Measurements from ENCODE around the gene CCSER1. TPM values are rescaled to one million over a fixed set of nuclear protein-coding genes. Genes with fewer than 3 reads are reported as not detected.

Gene CCSER1
- total and polyA plus RNA-seq, 4 donors = 0.61 to 23.0 (median 3.8) TPM

DNA sequence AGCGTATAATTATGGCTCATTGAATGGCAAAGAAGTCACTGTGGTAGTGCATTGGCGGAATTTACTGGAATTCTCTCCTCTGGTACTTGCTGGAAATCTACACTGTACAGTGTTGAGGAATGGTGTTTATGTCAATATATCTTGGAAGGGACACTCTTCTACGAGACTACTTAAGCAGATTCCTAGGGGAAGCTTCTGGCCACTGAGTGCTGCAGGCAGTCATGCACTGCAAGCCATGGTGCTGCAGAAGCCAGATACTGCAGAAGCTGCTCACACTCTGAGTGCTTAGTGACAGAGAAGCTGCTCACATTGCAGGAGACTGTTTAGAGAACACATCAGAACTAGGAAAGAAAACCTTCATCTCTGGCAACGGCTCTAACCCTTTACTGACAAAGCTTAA is 725.0 kb downstream of the CCSER1 start:
- no peaks in the 10 kb centered on the region for H3K36me3 ChIP-seq (ENCODE audit: control insufficient read depth in 4 of 4, insufficient read depth in 4 of 4, low read length in 4 of 4)
- no peaks in the 10 kb centered on the region for H3K9me3 ChIP-seq (ENCODE audit: control insufficient read depth in 4 of 4, insufficient read depth in 3 of 4, low read length in 3 of 4)
- H3K27me3 ChIP-seq (ENCODE audit: control insufficient read depth in 3 of 3, insufficient read depth in 3 of 3, low read length in 2 of 3) = no peaks in the 10 kb centered on the region
- H3K4me3 ChIP-seq = no peak overlapping the region
- TF ChIP-seq, protein P1, sequence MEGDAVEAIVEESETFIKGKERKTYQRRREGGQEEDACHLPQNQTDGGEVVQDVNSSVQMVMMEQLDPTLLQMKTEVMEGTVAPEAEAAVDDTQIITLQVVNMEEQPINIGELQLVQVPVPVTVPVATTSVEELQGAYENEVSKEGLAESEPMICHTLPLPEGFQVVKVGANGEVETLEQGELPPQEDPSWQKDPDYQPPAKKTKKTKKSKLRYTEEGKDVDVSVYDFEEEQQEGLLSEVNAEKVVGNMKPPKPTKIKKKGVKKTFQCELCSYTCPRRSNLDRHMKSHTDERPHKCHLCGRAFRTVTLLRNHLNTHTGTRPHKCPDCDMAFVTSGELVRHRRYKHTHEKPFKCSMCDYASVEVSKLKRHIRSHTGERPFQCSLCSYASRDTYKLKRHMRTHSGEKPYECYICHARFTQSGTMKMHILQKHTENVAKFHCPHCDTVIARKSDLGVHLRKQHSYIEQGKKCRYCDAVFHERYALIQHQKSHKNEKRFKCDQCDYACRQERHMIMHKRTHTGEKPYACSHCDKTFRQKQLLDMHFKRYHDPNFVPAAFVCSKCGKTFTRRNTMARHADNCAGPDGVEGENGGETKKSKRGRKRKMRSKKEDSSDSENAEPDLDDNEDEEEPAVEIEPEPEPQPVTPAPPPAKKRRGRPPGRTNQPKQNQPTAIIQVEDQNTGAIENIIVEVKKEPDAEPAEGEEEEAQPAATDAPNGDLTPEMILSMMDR (IDR thresholded peaks at IDR 0.05; ENCODE audit: control extremely low read depth, extremely low read depth) = no peak
- ATAC-seq (ENCODE audit: insufficient read depth, low FRiP score) (no peak), DNase-seq (peak in 2 of 3 donors; percentile 6 to 32)
- H3K9ac ChIP-seq (ENCODE audit: insufficient read depth in 1 of 2, low read length in 2 of 2) = no peak overlapping the region
- no peak overlapping the region for H3K27ac ChIP-seq (ENCODE audit: low read depth in 1 of 2, low read length in 1 of 2)
- peaks cover 0 to 4% (median 0%) of the 10 kb centered on the region in 5 donors for H3K4me1 ChIP-seq (ENCODE audit: control insufficient read depth in 5 of 5, insufficient read depth in 5 of 5, low read length in 5 of 5)
- WGBS, 2 donors = 75 to 81% methylated on average over 4 of the region's 4 CpGs

DNA sequence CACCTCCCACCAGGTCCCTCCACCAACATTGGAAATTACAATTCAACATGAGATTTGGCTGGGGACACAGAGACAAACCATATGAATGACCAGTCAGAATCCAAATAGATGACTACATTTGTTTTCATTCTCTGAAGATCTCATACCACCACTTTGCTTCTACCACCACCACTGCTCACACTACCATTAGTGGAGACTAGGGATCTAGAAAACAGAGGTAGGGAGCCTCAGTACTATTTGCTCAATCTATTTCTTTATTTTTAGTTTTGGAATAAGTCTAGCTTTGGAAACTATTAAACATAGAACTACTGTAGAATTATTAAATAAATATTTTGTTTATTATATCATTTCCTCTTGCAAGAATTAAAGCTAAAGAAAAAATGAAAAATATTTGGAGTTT is 727.9 kb downstream of the CCSER1 start:
- ATAC-seq (ENCODE audit: insufficient read depth, low FRiP score) = no peak
- Histone ChIP-seq H3K36me3 (ENCODE audit: control insufficient read depth in 4 of 4, insufficient read depth in 4 of 4, low read length in 4 of 4) (no peaks in the 10 kb centered on the region), H3K4me3 (no peak overlapping the region), H3K4me1 (ENCODE audit: control insufficient read depth in 5 of 5, insufficient read depth in 5 of 5, low read length in 5 of 5) (peaks cover 0 to 4% (median 0%) of the 10 kb centered on the region in 5 donors), H3K9ac (ENCODE audit: insufficient read depth in 1 of 2, low read length in 2 of 2) (no peak overlapping the region), H3K9me3 (ENCODE audit: control insufficient read depth in 4 of 4, insufficient read depth in 3 of 4, low read length in 3 of 4) (no peaks in the 10 kb centered on the region), H3K27ac (ENCODE audit: low read depth in 1 of 2, low read length in 1 of 2) (no peak overlapping the region), H3K27me3 (ENCODE audit: control insufficient read depth in 3 of 3, insufficient read depth in 3 of 3, low read length in 2 of 3) (no peaks in the 10 kb centered on the region)
- DNase-seq = no peak
- TF ChIP-seq, protein P1 (IDR thresholded peaks at IDR 0.05; ENCODE audit: control extremely low read depth, extremely low read depth) = no peak

DNA sequence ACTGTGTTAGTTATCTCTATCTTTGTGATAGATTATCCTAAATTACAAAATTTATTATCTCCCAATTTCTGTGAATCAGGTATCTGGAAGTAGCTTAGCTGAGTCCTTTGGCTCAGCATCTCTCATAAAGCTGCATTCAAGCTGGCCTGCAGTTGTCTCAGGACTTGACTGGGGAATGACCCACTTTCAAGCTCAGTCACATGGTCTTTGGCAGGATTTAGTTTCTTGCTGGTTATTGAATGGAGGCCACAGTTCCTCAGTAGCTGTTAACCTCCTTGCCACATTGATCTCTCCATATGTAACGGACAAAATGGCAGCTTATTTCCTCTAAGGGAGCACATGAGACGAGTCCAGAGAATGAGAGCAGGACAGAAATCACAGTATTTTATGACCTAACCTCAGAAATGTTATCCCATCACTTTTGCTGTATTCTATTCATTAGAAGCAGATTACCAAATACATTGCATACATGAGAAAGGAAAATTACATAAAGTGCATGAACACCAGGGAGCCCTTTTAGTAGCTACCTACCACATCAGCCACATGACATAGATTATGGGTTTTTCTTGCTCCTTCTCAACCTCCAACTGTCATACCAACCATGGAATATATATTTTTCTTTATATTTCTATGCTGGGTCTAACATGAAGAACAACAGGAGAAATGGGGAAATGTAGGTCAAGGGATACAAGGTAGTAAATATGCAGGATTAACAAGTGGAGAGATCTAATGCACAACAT is 730.1 kb downstream of the CCSER1 start:
- H3K9ac ChIP-seq (ENCODE audit: insufficient read depth in 1 of 2, low read length in 2 of 2) = no peak overlapping the region
- H3K27ac ChIP-seq (ENCODE audit: low read depth in 1 of 2, low read length in 1 of 2) = no peak overlapping the region
- DNase-seq (no peak), ATAC-seq (ENCODE audit: insufficient read depth, low FRiP score) (no peak)
- H3K27me3 ChIP-seq (ENCODE audit: control insufficient read depth in 3 of 3, insufficient read depth in 3 of 3, low read length in 2 of 3) = no peaks in the 10 kb centered on the region
- TF ChIP-seq, protein P1 (IDR thresholded peaks at IDR 0.05; ENCODE audit: control extremely low read depth, extremely low read depth) = no peak
- peaks cover 0 to 2% (median 0%) of the 10 kb centered on the region in 5 donors for H3K4me1 ChIP-seq (ENCODE audit: control insufficient read depth in 5 of 5, insufficient read depth in 5 of 5, low read length in 5 of 5)
- no peaks in the 10 kb centered on the region for H3K9me3 ChIP-seq (ENCODE audit: control insufficient read depth in 4 of 4, insufficient read depth in 3 of 4, low read length in 3 of 4)
- H3K4me3 ChIP-seq = no peak overlapping the region
- H3K36me3 ChIP-seq (ENCODE audit: control insufficient read depth in 4 of 4, insufficient read depth in 4 of 4, low read length in 4 of 4) = no peaks in the 10 kb centered on the region
- 91 to 98% methylated on average over 2 of the region's 2 CpGs for WGBS, 2 donors
